Esophagus squamous epithelium (tissue), 4 donors: ENCODE results near the gene CCPG1.

Source experiments
- POLR2A ChIP-seq, 4 donors: fragments of 450-650 bp; IDR thresholded peaks; one replicate each; pipeline ENCODE4 v1.6.1; 2017; ENCODE audit warnings: antibody characterized with exemption in 4 of 4, mild to moderate bottlenecking in 4 of 4, moderate library complexity in 3 of 4
- TF ChIP-seq, protein P1 (sequence below), 6 experiments: fragments of 450-650 bp in 4 of 6; fragments of 200-600 bp in 2 of 6; sonication (generic) in 2 of 6; IDR thresholded peaks; one replicate each; pipeline ENCODE4 v1.5.1; 2016 to 2019; ENCODE audit warnings: antibody characterized with exemption in 6 of 6, mild to moderate bottlenecking in 4 of 6, moderate library complexity in 4 of 6

DNA sequence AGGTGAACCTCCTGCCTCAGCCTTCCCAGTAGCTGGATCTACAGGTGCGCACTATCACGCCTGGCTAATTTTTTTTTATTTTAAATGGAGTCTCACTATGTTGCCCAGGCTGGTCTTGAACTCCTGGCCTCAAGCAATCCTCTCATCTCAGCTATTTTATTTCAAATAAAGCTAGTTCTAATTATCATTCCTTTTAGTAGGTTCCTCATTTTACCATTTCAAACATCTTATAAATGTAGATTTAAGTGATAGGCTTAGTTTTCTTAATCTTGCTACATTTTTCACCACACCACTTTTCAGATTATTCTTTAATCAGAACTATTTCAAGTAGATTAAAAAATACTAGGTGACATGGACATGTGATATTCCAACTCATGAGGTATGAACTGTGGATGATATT, 58.9 kb downstream of the CCPG1 start:
- no peak for TF ChIP-seq POLR2A (IDR thresholded peaks at IDR 0.05)
- TF ChIP-seq, protein P1, sequence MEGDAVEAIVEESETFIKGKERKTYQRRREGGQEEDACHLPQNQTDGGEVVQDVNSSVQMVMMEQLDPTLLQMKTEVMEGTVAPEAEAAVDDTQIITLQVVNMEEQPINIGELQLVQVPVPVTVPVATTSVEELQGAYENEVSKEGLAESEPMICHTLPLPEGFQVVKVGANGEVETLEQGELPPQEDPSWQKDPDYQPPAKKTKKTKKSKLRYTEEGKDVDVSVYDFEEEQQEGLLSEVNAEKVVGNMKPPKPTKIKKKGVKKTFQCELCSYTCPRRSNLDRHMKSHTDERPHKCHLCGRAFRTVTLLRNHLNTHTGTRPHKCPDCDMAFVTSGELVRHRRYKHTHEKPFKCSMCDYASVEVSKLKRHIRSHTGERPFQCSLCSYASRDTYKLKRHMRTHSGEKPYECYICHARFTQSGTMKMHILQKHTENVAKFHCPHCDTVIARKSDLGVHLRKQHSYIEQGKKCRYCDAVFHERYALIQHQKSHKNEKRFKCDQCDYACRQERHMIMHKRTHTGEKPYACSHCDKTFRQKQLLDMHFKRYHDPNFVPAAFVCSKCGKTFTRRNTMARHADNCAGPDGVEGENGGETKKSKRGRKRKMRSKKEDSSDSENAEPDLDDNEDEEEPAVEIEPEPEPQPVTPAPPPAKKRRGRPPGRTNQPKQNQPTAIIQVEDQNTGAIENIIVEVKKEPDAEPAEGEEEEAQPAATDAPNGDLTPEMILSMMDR (IDR thresholded peaks at IDR 0.05), result no peak
